ENCODE data around the gene BZW2. TPM values are rescaled to one million over a fixed set of nuclear protein-coding genes. Genes with fewer than 3 reads are reported as not detected.

Gene BZW2
- total RNA-seq, 6 experiments from 2014 or later = 9.6 to 25.3 (median 12.1) TPM

- no peaks in the 10 kb centered on the region for H3K9me3 ChIP-seq
- H3K27ac ChIP-seq = no peak overlapping the region
- no peaks in the 10 kb centered on the region for H3K27me3 ChIP-seq
- TF ChIP-seq CTCF (IDR thresholded peaks at IDR 0.05) = no peak
- TF ChIP-seq POLR2A (IDR thresholded peaks at IDR 0.05) = no peak
- H3K36me3 ChIP-seq = peaks cover 0 to 25% (median 7%) of the 10 kb centered on the region in 4 donors
- no peak overlapping the region for H3K4me3 ChIP-seq
- WGBS (ENCODE audit: insufficient coverage, low coverage, low lambda C conversion rate, missing lambda C conversion rate) = 79% methylated on average over 2 of the region's 2 CpGs
- intact Hi-C loops (cut with DNase I) = no loop called here
- ATAC-seq (no peak), DNase-seq (no peak)
- no peaks in the 10 kb centered on the region for H3K4me1 ChIP-seq
These were observed 18.7 kb upstream of the BZW2 start for GRCh38 chr7:16627236-16627635.

DNA sequence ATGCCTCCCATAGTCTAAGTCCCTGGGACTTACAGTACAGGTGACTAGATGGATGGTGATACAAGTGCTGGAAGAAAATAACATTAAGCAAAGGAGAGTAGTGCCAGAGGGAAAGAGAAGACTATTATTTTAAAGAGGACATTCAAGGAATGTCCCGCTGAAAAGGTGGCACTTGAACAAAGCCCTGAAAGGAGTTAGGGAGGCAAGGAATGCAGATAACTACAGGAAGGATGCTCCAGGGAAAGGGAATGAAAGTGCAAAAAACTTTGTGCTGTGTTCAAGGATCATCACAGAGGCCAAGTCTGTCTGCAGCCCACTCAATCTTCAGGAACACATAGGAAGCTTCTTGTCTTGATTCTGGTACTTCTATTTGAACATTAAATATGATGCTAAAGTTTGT lies 15.3 kb upstream of the BZW2 start:
- WGBS (ENCODE audit: insufficient coverage, low coverage, low lambda C conversion rate, missing lambda C conversion rate) = 100% methylated on average over 1 of the region's 1 CpG
- H3K4me3 ChIP-seq = no peak overlapping the region
- ATAC-seq = no peak
- H3K36me3 ChIP-seq = peaks cover 0 to 5% (median 2%) of the 10 kb centered on the region in 4 donors
- intact Hi-C loops (cut with DNase I) = no loop called here
- no peak for DNase-seq
- no peaks in the 10 kb centered on the region for H3K9me3 ChIP-seq
- H3K4me1 ChIP-seq = peaks cover 0 to 8% (median 0%) of the 10 kb centered on the region in 4 donors
- H3K27me3 ChIP-seq = no peaks in the 10 kb centered on the region
- TF ChIP-seq POLR2A (IDR thresholded peaks at IDR 0.05) = no peak
- no peak overlapping the region for H3K27ac ChIP-seq

DNA sequence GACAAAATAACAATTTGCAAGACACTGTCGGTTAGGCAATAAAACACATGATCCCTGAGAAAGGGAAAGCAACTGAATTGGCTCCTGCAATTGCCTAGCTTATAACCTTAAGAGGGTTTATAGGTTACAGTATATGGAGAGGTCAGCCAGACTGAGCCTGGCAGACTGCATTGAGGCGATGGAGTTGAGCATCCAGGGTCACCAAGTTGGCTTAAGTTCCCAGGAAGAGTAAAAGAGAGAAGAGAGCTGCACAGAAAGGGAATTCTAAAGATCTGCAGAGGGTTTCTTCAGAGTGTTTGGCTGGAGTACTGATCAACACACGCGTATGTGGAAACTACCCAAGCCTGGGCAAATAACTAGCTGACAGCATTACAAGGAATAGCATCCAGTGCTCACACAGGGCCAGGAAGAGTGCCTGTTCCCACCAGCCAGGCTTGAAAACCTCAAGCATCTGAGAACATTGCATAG lies 11.7 kb upstream of the BZW2 start:
- DNase-seq = no peak
- H3K27ac ChIP-seq = peak overlapping the region in 1 of 3 donors; percentile 17
- ATAC-seq = peak; percentile 44 to 77 (median 56)

GRCh38 chr7:16636555-16637101 lies 9.4 kb upstream of the BZW2 start:
- intact Hi-C loops (cut with DNase I) = no loop called here
- H3K9me3 ChIP-seq = no peaks in the 10 kb centered on the region
- no peak for TF ChIP-seq CTCF (IDR thresholded peaks at IDR 0.05)
- no peak for TF ChIP-seq POLR2A (IDR thresholded peaks at IDR 0.05)
- 100% methylated on average over 1 of the region's 1 CpG for WGBS (ENCODE audit: insufficient coverage, low coverage, low lambda C conversion rate, missing lambda C conversion rate)
- H3K4me3 ChIP-seq = no peak overlapping the region
- DNase-seq (no peak), ATAC-seq (no peak)
- no peaks in the 10 kb centered on the region for H3K27me3 ChIP-seq
- H3K36me3 ChIP-seq = no peaks in the 10 kb centered on the region
- H3K4me1 ChIP-seq = peaks cover 0 to 18% (median 0%) of the 10 kb centered on the region in 4 donors
- no peak overlapping the region for H3K27ac ChIP-seq

More for the DNA sequence above, 11.7 kb upstream of the BZW2 start:
- Histone ChIP-seq H3K4me3 (no peak overlapping the region), H3K4me1 (peaks cover 0 to 18% (median 0%) of the 10 kb centered on the region in 4 donors), H3K27me3 (no peaks in the 10 kb centered on the region), H3K9me3 (no peaks in the 10 kb centered on the region), H3K36me3 (no peaks in the 10 kb centered on the region)
- WGBS (ENCODE audit: insufficient coverage, low coverage, low lambda C conversion rate, missing lambda C conversion rate) = 58% methylated on average over 4 of the region's 4 CpGs
- intact Hi-C loops (cut with DNase I) = no loop called here
- TF ChIP-seq POLR2A (IDR thresholded peaks at IDR 0.05) = no peak
- no peak for TF ChIP-seq CTCF (IDR thresholded peaks at IDR 0.05)

DNA sequence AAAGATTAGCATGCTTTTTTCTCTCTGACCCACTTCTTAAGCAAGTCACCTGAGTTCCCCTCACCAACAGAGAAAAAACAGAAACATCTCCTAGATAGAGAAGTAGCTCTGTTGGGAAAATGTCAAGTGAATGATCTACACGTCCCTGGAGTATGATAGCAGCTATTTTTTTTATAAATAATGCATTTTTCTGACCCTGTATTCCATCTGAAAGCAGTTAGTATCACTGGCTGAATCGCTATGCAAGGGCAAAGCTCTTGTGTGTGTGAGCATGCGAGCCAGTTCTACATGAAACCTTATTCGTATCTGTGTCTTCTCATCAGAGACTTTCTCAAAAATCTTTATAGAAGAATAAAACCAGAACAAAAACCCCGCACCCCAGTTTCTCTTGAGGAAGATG lies 8.6 kb upstream of the BZW2 start:
- Histone ChIP-seq H3K4me3 (no peak overlapping the region), H3K27ac (no peak overlapping the region), H3K36me3 (no peaks in the 10 kb centered on the region), H3K9me3 (no peaks in the 10 kb centered on the region), H3K27me3 (no peaks in the 10 kb centered on the region), H3K4me1 (peaks cover 0 to 18% (median 0%) of the 10 kb centered on the region in 4 donors)
- intact Hi-C loops (cut with DNase I) = no loop called here
- 78% methylated on average over 5 of the region's 5 CpGs for WGBS (ENCODE audit: insufficient coverage, low coverage, low lambda C conversion rate, missing lambda C conversion rate)
- no peak for TF ChIP-seq CTCF (IDR thresholded peaks at IDR 0.05)
- no peak for TF ChIP-seq POLR2A (IDR thresholded peaks at IDR 0.05)
- ATAC-seq (no peak), DNase-seq (no peak)

Measured in right lobe of liver (tissue), 6 donors.